ENCODE results near the gene FMNL2.

Gene FMNL2

GRCh38 chr2:152336854-152337510 lies 2.0 kb downstream of the FMNL2 start:
- in situ Hi-C loops (cut with HindIII; ENCODE audit: low sequenced_read_pairs): no loop called here
- peak; percentile 75 for DNase-seq (ENCODE audit: low read depth, low spot score)
- no peak for TF ChIP-seq CTCF (IDR thresholded peaks at IDR 0.05; ENCODE audit: low read depth, low read length)

GRCh38 chr2:152337511-152337903 lies 2.5 kb downstream of the FMNL2 start:
- DNase-seq (ENCODE audit: low read depth, low spot score): no peak
- in situ Hi-C loops (cut with HindIII; ENCODE audit: low sequenced_read_pairs): no loop called here
- H3K4me3 ChIP-seq (ENCODE audit: low read depth, low read length): peak overlapping the region; percentile 69
- no peak for TF ChIP-seq CTCF (IDR thresholded peaks at IDR 0.05; ENCODE audit: low read depth, low read length)

More at GRCh38 chr2:152336854-152337510, 2.0 kb downstream of the FMNL2 start:
- H3K4me3 ChIP-seq (ENCODE audit: low read depth, low read length): peak overlapping the region; percentile 69

- no peak for DNase-seq (ENCODE audit: low read depth, low spot score)
- no peak overlapping the region for H3K4me3 ChIP-seq (ENCODE audit: low read depth, low read length)
- no peak for TF ChIP-seq CTCF (IDR thresholded peaks at IDR 0.05; ENCODE audit: low read depth, low read length)
- in situ Hi-C loops (cut with HindIII; ENCODE audit: low sequenced_read_pairs): no loop called here
Measured at GRCh38 chr2:152339556-152340286, 4.7 kb downstream of the FMNL2 start.

- in situ Hi-C loops (cut with HindIII; ENCODE audit: low sequenced_read_pairs): no loop called here
- no peak for DNase-seq (ENCODE audit: low read depth, low spot score)
- no peak for TF ChIP-seq CTCF (IDR thresholded peaks at IDR 0.05; ENCODE audit: low read depth, low read length)
- H3K4me3 ChIP-seq (ENCODE audit: low read depth, low read length): no peak overlapping the region
Measured at GRCh38 chr2:152342259-152343046, 7.5 kb downstream of the FMNL2 start.

- no peak overlapping the region for H3K4me3 ChIP-seq (ENCODE audit: low read depth, low read length)
- DNase-seq (ENCODE audit: low read depth, low spot score): no peak
- in situ Hi-C loops (cut with HindIII; ENCODE audit: low sequenced_read_pairs): no loop called here
- no peak for TF ChIP-seq CTCF (IDR thresholded peaks at IDR 0.05; ENCODE audit: low read depth, low read length)
Measured at GRCh38 chr2:152343426-152343825, 8.5 kb downstream of the FMNL2 start.

GRCh38 chr2:152344579-152345195 lies 9.7 kb downstream of the FMNL2 start:
- TF ChIP-seq CTCF (IDR thresholded peaks at IDR 0.05; ENCODE audit: low read depth, low read length): no peak

More at GRCh38 chr2:152344579-152345195, 9.7 kb downstream of the FMNL2 start:
- no peak overlapping the region for H3K4me3 ChIP-seq (ENCODE audit: low read depth, low read length)
- no peak for DNase-seq (ENCODE audit: low read depth, low spot score)
- in situ Hi-C loops (cut with HindIII; ENCODE audit: low sequenced_read_pairs): no loop called here

Data from astrocyte of the spinal cord (primary cell).